PC-9 (cell line): ENCODE results near the gene SLC7A9.

Experiments
- CTCF ChIP-seq: fragments of 200-600 bp; sonication (generic); conservative IDR thresholded peaks from 2 replicates; pipeline ENCODE4 v1.6.1; 2017; ENCODE audit warnings: mixed run types, antibody characterized with exemption, mild to moderate bottlenecking, moderate library complexity
- EZH2 ChIP-seq: fragments of 200-600 bp; sonication (generic); IDR thresholded peaks from 2 replicates; pipeline ENCODE4 v1.8.0; 2017; ENCODE audit warnings: antibody characterized with exemption, low read depth

GRCh38 chr19:32877977-32878745 lies 8.6 kb upstream of the SLC7A9 start:
- TF ChIP-seq CTCF (no peak), EZH2 (no peak)
